Karpas-422 (cell line): ENCODE measurements around the gene FAM171A1. TPM values are rescaled to one million over a fixed set of nuclear protein-coding genes. Genes with fewer than 3 reads are reported as not detected.
"Not testable (repeated sequence)": the region's sequence is repeated elsewhere in the genome, so short reads cannot be mapped to it uniquely, and the experiment has no call there.

Experiments used
- DNase-seq: peaks from one replicate; pipeline ENCODE4 v3.0.0-alpha.2; 2015
- H2AFZ ChIP-seq: fragments of 200-600 bp; sonication (generic); 2 replicates; pipeline ENCODE4 v1.6.1; 2014; ENCODE audit warnings: antibody characterized with exemption, low read length, mixed read lengths
- H3K27ac ChIP-seq: fragments of 200-600 bp; sonication (generic); 2 replicates; pipeline ENCODE4 v1.5.1; 2014; ENCODE audit warnings: mild to moderate bottlenecking, low read length, moderate library complexity
- H3K27me3 ChIP-seq: fragments of 200-600 bp; sonication (generic); 2 replicates; pipeline ENCODE4 v1.6.1; 2014; ENCODE audit warnings: low read length, mixed read lengths
- H3K36me3 ChIP-seq: fragments of 200-600 bp; sonication (generic); 2 replicates; pipeline ENCODE4 v1.6.1; 2014; ENCODE audit warnings: low read length, mixed read lengths; ENCODE audit not compliant: insufficient read depth
- H3K4me1 ChIP-seq: fragments of 200-600 bp; sonication (generic); 2 replicates; pipeline ENCODE4 v1.6.1; 2014; ENCODE audit warnings: mild to moderate bottlenecking, low read length, mixed read lengths
- H3K4me2 ChIP-seq: fragments of 200-600 bp; sonication (generic); 2 replicates; pipeline ENCODE4 v1.6.1; 2014; ENCODE audit warnings: low read length, low read depth, mild to moderate bottlenecking; ENCODE audit not compliant: poor library complexity, severe bottlenecking
- H3K4me3 ChIP-seq: fragments of 200-600 bp; sonication (generic); 2 replicates; pipeline ENCODE4 v1.5.1; 2014; ENCODE audit warnings: mild to moderate bottlenecking, antibody characterized with exemption, low read length, mixed read lengths
- H3K79me2 ChIP-seq: fragments of 200-600 bp; sonication (generic); 2 replicates; pipeline ENCODE4 v1.6.1; 2014; ENCODE audit warnings: mild to moderate bottlenecking, low read length, mixed read lengths
- H3K9ac ChIP-seq: fragments of 200-600 bp; sonication (generic); 2 replicates; pipeline ENCODE4 v1.6.0; 2014; ENCODE audit warnings: low read length
- H3K9me2 ChIP-seq: fragments of 200-600 bp; sonication (generic), shearing (Covaris generic); replicated peaks from 2 replicates; pipeline ENCODE4 v1.6.0; 2014; ENCODE audit warnings: mild to moderate bottlenecking, low read length, moderate library complexity; ENCODE audit not compliant: insufficient read depth
- H3K9me3 ChIP-seq: fragments of 300-700, 200-600 bp; sonication (generic); 2 replicates; pipeline ENCODE4 v1.6.1; 2014; ENCODE audit warnings: low read length, mixed read lengths
- H4K20me1 ChIP-seq: fragments of 200-600 bp; sonication (generic); 2 replicates; pipeline ENCODE4 v1.6.1; 2014; ENCODE audit warnings: mild to moderate bottlenecking, antibody characterized with exemption, low read length, low read depth; ENCODE audit not compliant: insufficient read depth
- total RNA-seq: library from RNA; depleted of rRNA; stranded (reverse); fragments of >200 nt; shearing (Covaris generic); gene quantifications from 2 replicates; pipeline ENCODE4 v1.2.3, GENCODE V29; 2014; ENCODE audit warnings: low replicate concordance

FAM171A1 gene
- total RNA-seq, 1 experiment from 2014 or later: not detected

DNA sequence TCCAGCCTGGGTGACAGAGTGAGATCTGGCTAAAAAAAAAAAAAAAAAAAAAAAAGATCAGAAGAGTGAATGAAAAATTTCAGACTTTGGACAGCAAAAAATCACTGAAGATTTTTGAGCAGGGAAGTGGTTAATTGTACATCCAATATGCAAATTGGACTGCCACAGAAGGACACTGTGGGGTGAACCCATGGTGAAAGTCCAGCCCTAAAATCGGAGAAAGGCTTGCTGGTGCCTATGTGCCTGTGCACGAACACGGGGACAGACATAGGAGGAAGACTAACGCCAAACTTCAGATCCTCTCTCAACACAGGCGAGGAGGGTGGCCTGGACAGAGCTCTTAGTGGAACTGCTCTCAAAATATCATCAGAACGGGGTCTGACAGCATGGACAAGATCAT lies 65.5 kb downstream of the FAM171A1 start:
- H3K9me2 ChIP-seq: no peaks in the 10 kb centered on the region
- DNase-seq: no peak
- H3K4me2 ChIP-seq: no peak overlapping the region
- no peaks in the 10 kb centered on the region for H3K27me3 ChIP-seq
- H4K20me1 ChIP-seq: no peaks in the 10 kb centered on the region
- no peak overlapping the region for H3K4me3 ChIP-seq
- no peaks in the 10 kb centered on the region for H3K79me2 ChIP-seq
- no peaks in the 10 kb centered on the region for H3K36me3 ChIP-seq
- no peak overlapping the region for H3K27ac ChIP-seq
- H3K4me1 ChIP-seq: no peaks in the 10 kb centered on the region
- H3K9ac ChIP-seq: no peak overlapping the region
- H3K9me3 ChIP-seq: no peaks in the 10 kb centered on the region
- no peak overlapping the region for H2AFZ ChIP-seq

DNA sequence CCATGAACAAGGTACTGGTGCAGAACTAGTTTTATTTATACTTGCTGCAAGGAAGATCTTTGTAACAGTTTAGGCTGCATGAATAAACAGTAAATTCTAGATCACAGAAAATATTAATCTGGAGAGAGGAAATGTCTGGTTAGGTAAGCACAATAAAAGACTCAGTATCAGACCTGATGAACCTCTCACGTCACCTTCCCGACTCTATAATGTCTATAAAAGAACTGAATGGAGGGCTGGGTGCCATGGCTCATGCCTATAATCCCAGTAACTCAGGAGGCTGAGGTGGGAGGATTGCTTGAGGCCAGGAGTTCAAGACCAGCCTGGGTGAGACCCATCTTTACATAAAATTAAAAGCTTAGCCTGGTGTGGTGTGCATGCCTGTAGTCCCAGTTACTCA lies 65.9 kb downstream of the FAM171A1 start:
- no peak overlapping the region for H3K27ac ChIP-seq
- H2AFZ ChIP-seq: no peak overlapping the region
- H3K79me2 ChIP-seq: no peaks in the 10 kb centered on the region
- no peaks in the 10 kb centered on the region for H3K36me3 ChIP-seq
- H3K4me3 ChIP-seq: no peak overlapping the region
- no peaks in the 10 kb centered on the region for H3K4me1 ChIP-seq
- H3K9me2 ChIP-seq: no peaks in the 10 kb centered on the region
- H3K4me2 ChIP-seq: no peak overlapping the region
- H4K20me1 ChIP-seq: no peaks in the 10 kb centered on the region
- no peak overlapping the region for H3K9ac ChIP-seq
- H3K9me3 ChIP-seq: no peaks in the 10 kb centered on the region
- DNase-seq: no peak
- no peaks in the 10 kb centered on the region for H3K27me3 ChIP-seq

DNA sequence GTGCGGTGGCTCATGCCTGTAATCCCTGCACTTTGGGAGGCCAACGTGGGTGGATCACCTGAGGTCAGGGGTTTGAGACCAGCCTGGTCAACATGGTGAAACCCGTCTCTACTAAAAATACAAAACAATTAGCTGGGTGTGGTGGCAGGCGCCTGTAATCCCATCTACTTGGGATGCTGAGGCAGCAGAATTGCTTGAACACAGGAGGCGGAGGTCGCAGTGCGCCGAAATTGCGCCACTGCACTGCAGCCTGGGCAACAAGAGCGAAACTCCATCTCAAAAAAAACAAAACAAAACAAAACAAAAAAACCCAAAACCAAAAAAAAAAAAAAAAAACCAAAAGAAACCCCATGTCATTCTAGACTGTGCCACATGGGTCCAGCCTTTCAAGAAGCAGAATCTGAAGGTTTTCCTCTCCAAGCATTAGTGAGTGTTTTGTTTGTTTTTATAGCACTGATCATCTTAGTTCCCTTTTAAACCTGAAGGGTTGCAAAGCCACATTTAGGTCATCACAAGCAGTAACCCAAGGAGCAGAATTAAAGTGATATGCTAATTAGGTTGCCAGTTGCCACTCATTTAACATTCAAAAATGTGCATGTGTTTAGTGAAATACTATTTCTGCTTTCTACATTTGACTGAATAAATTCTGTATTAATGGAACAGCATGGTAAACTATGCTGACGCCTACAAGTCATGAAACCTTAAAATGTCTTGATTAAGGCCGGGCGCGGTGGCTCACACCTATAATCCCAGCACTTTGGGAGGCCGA lies 68.7 kb downstream of the FAM171A1 start:
- not testable (repeated sequence) for H3K9ac ChIP-seq

DNA sequence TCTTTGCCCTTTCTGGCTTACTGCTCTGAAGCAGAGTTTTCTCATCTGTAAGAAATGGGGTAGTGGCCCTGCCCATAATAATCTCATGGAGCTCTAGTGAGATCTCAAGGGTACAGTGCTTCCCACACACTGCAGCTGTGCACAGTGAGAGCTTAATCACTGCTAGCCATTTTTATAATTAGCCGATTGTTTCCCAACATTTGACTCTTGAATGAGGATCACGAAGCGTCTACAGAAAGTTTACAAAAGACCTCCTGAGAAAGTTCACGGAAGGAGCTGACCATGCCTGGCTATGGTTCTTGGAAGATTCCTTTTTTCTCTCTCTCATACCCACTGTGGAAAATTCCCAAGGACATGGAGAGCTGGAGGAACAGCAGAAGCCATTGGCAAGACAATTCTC lies 70.4 kb downstream of the FAM171A1 start:
- no peak overlapping the region for H3K9ac ChIP-seq
- no peaks in the 10 kb centered on the region for H3K79me2 ChIP-seq
- H2AFZ ChIP-seq: no peak overlapping the region
- H3K4me1 ChIP-seq: no peaks in the 10 kb centered on the region
- H3K4me3 ChIP-seq: no peak overlapping the region
- no peaks in the 10 kb centered on the region for H3K9me3 ChIP-seq
- H3K9me2 ChIP-seq: no peaks in the 10 kb centered on the region
- no peaks in the 10 kb centered on the region for H3K36me3 ChIP-seq
- 0 out of 2 replicates have a peak, but pooled peaks cover 5% of the 10 kb centered on the region for H3K27me3 ChIP-seq
- no peaks in the 10 kb centered on the region for H4K20me1 ChIP-seq
- H3K27ac ChIP-seq: no peak overlapping the region
- H3K4me2 ChIP-seq: no peak overlapping the region
- DNase-seq: no peak

More for the DNA sequence above, 68.7 kb downstream of the FAM171A1 start:
- not testable (repeated sequence) for H3K9me3 ChIP-seq, H3K27me3 ChIP-seq, H3K27ac ChIP-seq, H3K4me3 ChIP-seq, H4K20me1 ChIP-seq, H2AFZ ChIP-seq, H3K36me3 ChIP-seq, H3K79me2 ChIP-seq, H3K9me2 ChIP-seq, DNase-seq, H3K4me1 ChIP-seq, H3K4me2 ChIP-seq

DNA sequence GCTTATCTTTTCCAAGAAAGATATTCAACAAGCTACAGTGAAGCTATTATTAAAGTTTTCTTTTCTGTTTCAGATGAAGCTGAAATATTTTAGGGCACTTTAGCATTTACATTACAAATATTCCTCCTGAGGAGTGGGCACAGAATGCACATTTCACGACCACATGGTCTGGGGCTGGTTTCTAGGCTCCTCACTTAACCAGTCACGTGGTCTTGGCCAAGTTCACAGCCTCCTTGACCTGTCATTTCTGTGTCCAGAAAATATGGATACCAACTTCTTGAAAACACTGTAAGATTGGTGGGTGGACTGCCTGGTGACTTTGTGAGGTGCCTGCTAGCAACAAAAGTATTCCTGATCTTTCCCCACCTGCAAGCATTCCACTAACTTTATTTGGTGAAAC lies 70.9 kb downstream of the FAM171A1 start:
- Histone ChIP-seq H3K4me3 (no peak overlapping the region), H3K4me2 (no peak overlapping the region), H3K9me2 (no peaks in the 10 kb centered on the region), H3K4me1 (no peaks in the 10 kb centered on the region), H3K79me2 (no peaks in the 10 kb centered on the region), H3K27ac (no peak overlapping the region), H4K20me1 (no peaks in the 10 kb centered on the region), H3K36me3 (no peaks in the 10 kb centered on the region), H2AFZ (no peak overlapping the region), H3K9me3 (no peaks in the 10 kb centered on the region), H3K27me3 (0 out of 2 replicates have a peak, but pooled peaks cover 5% of the 10 kb centered on the region), H3K9ac (no peak overlapping the region)
- DNase-seq: no peak

DNA sequence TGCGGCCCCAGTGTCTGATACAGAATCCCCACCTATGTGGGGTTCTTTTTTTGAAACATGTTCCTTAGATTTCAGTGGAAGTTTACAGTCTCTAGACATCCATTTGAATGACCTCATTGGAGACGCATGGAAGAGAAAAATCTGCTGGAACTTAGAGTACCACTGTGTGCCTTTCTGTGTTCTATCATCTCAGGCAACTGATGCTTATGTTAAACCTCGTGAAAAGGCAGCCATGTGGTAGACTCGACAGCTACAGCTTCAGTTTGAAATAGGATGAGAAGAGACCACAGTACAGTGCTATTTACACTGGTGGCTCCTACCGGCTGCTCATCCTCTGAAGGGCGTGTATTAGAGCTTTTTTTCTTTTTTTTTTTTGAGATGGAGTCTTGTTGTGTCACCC lies 74.4 kb downstream of the FAM171A1 start:
- Histone ChIP-seq H3K4me1 (no peaks in the 10 kb centered on the region), H3K9me2 (no peaks in the 10 kb centered on the region), H3K9ac (no peak overlapping the region), H4K20me1 (no peaks in the 10 kb centered on the region), H3K36me3 (no peaks in the 10 kb centered on the region), H3K79me2 (no peaks in the 10 kb centered on the region), H3K27me3 (0 out of 2 replicates have a peak, but pooled peaks cover 5% of the 10 kb centered on the region), H3K27ac (no peak overlapping the region), H3K9me3 (no peaks in the 10 kb centered on the region), H2AFZ (no peak overlapping the region), H3K4me2 (no peak overlapping the region), H3K4me3 (no peak overlapping the region)
- DNase-seq: no peak

DNA sequence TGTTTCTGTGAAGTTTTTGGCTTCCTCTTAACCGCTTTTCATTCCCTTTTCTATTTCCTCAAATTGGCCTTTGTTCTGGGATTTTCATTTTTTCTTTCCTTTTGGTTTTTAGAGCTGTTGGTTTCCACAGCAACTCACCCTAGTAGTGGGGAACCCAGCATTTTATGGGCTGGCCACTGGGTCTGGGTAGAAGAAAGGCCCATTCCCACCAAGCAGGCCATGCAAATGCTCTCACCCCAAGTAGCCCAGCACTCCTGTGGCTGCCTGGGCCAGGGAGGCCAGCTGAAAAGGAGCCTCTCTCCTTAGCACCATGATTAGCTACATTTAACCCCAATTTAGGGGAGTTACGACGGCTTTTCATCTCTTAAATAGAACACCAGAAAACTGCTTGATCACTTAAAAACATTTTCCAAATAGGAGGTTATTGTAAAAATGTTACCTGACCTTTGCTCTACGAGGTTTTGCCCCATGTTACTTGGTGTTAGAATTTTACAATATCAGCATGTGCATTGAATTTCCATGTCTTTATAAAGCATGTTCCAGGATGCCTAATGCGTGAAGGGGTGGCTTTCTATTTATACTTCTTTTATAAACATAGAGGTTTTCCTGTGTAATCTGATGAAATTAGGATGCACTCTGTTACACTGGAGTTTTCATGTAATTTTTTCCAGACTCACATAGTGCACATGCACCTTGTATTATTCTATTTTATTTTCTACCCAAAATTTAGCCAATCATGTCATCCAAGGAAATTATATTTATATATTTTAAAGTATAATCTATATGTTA lies 75.4 kb downstream of the FAM171A1 start:
- Histone ChIP-seq H4K20me1 (no peaks in the 10 kb centered on the region), H3K9ac (no peak overlapping the region), H3K79me2 (no peaks in the 10 kb centered on the region), H3K9me3 (no peaks in the 10 kb centered on the region), H2AFZ (no peak overlapping the region), H3K4me2 (no peak overlapping the region), H3K27me3 (0 out of 2 replicates have a peak, but pooled peaks cover 5% of the 10 kb centered on the region), H3K9me2 (no peaks in the 10 kb centered on the region), H3K4me3 (no peak overlapping the region), H3K4me1 (no peaks in the 10 kb centered on the region), H3K27ac (no peak overlapping the region), H3K36me3 (no peaks in the 10 kb centered on the region)
- no peak for DNase-seq
